ENCODE results near the gene GSK3B.

- TF ChIP-seq, protein P1, sequence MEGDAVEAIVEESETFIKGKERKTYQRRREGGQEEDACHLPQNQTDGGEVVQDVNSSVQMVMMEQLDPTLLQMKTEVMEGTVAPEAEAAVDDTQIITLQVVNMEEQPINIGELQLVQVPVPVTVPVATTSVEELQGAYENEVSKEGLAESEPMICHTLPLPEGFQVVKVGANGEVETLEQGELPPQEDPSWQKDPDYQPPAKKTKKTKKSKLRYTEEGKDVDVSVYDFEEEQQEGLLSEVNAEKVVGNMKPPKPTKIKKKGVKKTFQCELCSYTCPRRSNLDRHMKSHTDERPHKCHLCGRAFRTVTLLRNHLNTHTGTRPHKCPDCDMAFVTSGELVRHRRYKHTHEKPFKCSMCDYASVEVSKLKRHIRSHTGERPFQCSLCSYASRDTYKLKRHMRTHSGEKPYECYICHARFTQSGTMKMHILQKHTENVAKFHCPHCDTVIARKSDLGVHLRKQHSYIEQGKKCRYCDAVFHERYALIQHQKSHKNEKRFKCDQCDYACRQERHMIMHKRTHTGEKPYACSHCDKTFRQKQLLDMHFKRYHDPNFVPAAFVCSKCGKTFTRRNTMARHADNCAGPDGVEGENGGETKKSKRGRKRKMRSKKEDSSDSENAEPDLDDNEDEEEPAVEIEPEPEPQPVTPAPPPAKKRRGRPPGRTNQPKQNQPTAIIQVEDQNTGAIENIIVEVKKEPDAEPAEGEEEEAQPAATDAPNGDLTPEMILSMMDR (IDR thresholded peaks at IDR 0.05): no peak
- TF ChIP-seq EZH2phosphoT487 (IDR thresholded peaks at IDR 0.05): no peak
Observed at GRCh38 chr3:119965692-119966091, 128.6 kb downstream of the GSK3B start.

Data from neural progenitor cell (in vitro differentiated cells).